ENCODE measurements around the gene KIAA1755.

DNA sequence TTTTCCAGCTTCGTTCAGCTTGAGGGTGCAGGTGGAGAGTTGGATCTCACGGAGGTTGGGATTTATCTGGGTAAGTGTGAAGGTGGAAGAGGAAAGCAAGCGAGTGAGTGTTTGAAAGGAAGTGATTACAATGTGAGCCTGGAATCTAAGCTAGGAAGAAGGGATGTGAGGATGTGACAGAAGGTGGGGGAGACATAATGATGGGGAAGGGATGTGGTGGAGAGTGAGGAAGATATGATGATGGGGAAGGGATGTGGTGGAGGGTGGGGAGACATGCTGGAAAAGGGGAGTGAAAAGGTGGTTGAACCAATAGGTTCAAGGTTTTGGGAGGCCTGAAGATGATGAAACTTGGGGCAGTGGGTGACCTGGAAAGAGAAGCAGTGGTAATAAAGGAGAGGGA is 23.2 kb downstream of the KIAA1755 start:
- TF ChIP-seq CTCF (IDR thresholded peaks at IDR 0.05) (no peak), POLR2A (IDR thresholded peaks at IDR 0.05) (no peak)
